Dermis microvascular lymphatic vessel endothelial cell (primary cell): Measurements from ENCODE around the gene CD300LG. TPM values are rescaled to one million over a fixed set of nuclear protein-coding genes. Genes with fewer than 3 reads are reported as not detected.
"Not testable (repeated sequence)": the region's sequence is repeated elsewhere in the genome, so short reads cannot be mapped to it uniquely, and the experiment has no call there.

ENCODE experiments used
- DNase-seq, 2 donors: peaks; one replicate each; pipeline versions ENCODE4 v3.0.0 to v3.0.0-alpha.2; 2010; ENCODE audit warnings: low read depth in 2 of 2
- total RNA-seq: library from RNA; depleted of rRNA; stranded (reverse); fragments of >200 nt; gene quantifications from 2 replicates; pipeline ENCODE4 v1.2.1, GENCODE V29; 2014

The CD300LG gene
- total RNA-seq, 1 donor from 2014 or later: not detected

GRCh38 chr17:43877451-43878155 is 30.6 kb downstream of the CD300LG start:
- no peak for DNase-seq

GRCh38 chr17:43878260-43879175 is 31.5 kb downstream of the CD300LG start:
- DNase-seq: peak in 1 of 2 donors; percentile 57

DNA sequence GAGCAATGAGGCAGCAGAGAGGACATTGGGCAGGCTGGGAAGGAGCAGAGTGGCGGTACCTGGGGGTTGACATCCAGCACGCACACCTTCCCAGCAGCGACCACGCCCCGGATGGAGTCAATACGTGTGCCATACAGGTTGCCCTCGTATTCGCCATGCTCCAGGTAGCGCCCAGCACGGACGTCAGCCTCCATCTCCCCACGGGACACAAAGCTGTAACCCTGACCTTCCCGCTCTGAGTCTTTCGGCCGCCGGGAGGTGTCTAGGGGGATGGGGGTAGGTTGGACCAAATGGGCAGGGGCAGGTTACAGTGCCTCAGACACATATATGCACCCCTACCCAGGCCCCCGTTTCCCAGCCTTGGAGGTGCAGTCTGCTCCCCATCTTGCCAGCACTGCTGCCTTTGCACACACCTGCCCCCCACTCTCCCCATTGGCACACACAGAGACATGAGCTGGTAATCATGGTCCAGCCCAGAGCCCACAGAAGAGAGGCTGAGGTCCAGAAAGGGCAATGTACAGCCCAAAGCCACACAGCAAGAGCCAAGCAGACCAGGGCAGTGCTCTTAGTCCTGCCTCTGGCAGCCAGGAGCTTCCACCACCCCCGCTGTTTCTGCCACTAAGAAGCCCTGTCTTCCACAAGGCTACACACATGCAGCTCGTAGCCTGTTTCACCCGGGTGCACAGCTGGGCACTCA is 32.9 kb downstream of the CD300LG start:
- no peak for DNase-seq

GRCh38 chr17:43880420-43880991 is 33.5 kb downstream of the CD300LG start:
- peak; percentile 14 to 39 for DNase-seq

DNA sequence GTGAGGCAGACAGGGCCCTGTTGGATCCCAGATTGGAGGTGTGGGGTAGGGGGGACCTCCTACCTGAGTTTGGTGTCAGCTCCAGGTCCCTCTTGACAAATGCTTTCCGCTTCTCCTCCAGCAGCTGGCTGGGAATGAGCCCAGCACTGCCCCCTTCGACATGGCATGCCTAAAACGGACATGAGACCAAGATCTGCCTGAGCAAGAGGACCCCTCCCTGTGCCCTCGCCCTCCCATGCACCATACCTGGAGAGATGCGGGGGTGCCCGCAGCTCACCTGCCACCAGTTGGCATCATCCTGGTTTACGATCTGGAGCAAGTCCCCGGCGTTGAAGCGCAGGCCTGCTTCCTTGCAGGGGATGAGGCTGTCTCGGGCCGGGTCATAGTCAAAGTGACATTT is 34.2 kb downstream of the CD300LG start:
- no peak for DNase-seq

- no peak for DNase-seq
Measured at GRCh38 chr17:43881758-43882505, 35.0 kb downstream of the CD300LG start.

- DNase-seq: no peak
Measured at GRCh38 chr17:43882761-43883415, 35.9 kb downstream of the CD300LG start.

DNA sequence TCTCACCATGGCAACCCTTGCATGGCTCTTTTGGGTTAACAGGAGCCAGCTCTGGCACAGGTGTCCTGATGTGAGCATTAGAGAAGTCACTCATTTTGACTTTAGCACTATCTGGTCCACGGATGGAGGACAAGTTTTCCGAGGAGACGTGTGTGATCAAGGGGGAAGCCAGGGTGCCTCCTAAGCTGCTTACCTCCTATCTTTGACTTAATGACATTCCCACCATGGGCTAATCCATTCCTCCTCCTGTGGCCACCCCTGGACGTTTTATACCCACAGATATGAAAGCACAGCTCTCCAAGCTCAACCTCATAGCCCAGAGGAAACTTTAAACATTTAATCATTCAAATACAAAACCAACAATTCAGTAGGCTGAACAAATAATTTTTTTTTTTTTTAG is 41.6 kb downstream of the CD300LG start:
- no peak for DNase-seq

DNA sequence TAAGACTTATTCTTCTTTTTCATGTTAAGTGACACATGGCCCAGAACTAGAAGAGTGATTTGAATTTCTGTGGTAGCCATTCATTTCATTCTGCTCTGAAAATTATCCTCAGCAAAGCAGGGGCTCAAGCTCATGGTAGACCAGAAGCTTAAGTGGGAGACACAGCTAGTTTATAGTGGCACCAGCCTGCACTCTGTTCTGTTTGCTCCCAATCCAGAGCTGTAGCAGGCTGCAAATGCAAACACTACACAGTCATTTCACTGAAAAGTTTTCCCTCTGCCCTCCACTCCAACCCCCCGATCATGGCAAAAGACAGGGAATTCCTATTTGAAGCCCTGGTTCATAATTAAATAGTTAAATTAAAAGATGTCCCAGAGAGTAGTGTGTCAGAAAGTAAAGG is 43.3 kb downstream of the CD300LG start:
- no peak for DNase-seq

DNA sequence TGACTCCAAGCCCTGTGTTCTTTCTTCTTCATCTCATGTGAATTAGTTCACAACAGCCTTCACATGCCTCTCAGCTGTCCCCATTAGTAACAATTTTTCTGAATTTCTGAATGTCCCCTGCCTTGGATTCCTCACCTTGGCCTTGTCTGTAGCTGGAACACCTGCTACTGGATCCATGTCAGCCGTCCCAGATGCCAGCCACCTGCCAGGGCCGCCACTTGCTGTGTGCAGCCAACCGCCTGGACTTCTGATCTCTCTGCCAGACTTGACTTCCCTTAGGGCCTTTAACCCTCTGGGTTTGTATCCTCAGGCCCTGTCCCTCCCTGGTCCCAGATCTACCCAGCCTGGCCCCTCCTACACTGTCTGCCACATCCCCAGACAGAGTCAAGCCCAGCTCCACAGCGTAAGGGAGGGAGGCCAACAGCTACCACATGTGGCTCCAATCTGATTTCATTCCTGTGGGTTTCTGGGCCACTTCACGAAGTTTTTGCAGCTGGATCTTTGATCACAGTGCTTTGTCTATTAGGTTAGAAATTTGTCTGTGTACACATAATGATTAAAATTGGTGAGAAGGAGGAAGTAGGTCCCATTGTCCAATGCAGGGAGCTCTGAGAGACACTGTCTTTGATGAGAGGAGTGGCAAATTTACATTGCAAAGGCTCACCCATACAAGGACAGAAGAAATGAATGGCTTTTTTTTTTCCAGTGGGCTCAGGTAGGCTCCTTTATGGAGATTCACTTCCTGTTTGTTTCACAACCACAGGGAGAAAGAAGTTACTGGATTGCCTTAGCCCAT is 45.1 kb downstream of the CD300LG start:
- DNase-seq: no peak

- no peak for DNase-seq
Measured at GRCh38 chr17:43892647-43892952, 45.6 kb downstream of the CD300LG start.

GRCh38 chr17:43894494-43894893 is 47.5 kb downstream of the CD300LG start:
- not testable (repeated sequence) for DNase-seq

DNA sequence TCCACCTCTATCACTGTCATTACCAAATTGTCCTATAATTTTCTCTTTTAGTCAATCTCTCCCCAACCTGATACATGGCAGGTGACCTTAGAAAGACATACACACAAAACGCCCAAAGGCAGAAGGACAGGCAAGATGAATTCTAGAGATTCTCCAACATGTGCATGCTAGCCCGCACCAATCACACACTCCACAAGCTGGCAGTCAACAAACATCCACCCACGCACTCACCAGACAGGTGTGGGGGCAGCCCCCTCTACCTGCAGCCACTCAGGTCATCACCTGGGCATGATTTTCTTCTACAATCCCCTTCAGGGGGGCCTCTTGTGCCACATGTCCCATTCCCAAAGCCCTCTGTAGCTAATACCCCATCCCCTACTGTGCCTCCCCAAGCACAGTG is 50.9 kb downstream of the CD300LG start:
- no peak for DNase-seq

DNA sequence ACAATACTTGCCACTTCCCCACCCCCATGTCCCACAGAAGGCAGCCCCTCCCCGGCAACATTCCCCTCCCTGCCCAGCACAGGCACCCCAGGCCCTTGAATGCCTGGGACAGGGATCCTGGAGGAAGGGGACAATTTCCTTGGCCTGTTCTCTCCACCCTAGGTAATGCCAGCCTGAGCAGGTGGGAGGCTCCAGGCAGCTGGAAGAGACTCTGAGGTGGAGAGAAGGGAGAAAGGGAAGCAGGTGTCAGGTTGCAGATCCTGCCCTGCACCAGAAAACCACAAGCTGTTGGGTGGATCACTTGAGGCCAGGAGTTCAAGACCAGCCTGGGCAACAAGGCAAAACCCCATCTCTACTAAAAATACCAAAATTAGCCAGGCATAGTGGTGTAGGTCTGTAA is 51.5 kb downstream of the CD300LG start:
- no peak for DNase-seq

DNA sequence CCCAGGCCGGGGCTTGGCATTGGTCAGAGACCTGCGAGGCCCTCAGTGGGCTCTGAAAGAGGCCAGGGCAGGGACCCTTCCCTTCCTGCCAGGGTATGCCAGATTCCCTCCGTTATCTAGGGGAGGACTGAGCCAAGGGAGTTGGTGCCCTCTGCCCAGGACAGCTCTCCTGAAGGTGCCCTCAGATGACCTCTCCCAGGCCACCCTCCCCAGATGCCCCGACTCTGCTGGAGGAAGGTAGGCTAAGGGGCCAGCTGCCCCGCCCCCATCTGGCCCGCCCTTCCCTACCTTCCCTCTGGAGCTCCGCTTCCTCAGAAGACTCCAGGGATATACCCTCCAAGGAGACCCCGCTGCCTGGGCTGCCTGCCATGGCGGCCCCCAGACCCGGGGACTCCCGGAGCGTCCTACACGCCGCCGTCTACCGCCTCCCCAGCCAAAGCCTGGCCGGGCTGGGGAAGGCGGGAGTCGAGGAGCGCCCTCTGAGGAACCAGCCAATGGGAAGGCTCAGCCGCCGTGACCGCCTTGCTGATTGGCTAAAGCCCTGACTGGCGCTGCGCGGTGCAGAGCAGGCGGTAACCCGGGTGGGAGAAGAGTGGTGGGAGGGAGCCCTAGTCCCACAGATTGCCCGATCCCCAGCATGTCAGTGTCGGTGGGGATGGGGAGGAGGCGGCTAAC is 53.3 kb downstream of the CD300LG start:
- peak; percentile 58 to 84 for DNase-seq

DNA sequence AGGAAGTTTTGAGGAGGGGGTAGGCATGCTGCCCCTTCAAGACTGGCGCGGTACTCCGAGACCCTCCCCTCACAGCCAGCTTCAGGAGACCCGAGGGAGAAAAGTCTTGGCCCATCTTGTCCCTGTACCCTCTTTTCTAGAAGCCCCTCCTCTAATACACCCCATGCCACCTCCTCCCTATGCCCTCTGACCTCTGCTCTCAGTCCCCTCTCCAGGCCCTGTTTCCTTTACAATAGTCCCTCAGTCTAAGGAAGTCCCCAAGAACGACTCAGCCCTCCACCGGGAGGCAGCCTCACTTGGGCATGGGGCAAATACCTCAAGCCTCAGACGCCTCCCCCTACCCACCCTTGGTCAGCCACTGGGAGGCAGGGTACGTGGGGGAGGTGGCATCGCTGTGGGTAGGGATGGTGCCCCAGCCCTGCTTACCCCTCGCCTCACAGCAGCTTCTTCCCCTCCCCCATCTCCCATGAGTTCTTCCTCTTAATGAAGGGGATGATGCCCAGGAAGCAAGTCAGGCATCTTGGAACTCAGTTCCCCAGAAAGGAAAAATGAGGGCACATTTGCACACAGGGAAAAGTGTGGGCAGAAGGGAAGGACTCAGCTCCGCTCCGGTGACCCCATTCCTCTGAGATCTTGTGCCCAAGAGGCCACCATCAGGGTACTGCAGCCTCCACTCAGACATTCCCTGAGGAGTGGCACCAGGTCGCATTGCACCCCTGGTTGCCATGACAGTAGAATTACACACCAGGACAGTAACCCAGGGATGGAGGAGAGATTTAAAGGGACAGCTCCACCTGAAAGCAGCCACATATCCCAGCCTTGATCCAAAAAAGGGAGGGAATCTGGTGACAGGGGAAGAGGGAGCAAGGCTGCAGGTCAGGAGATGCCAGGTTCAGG is 54.1 kb downstream of the CD300LG start:
- DNase-seq: no peak

DNA sequence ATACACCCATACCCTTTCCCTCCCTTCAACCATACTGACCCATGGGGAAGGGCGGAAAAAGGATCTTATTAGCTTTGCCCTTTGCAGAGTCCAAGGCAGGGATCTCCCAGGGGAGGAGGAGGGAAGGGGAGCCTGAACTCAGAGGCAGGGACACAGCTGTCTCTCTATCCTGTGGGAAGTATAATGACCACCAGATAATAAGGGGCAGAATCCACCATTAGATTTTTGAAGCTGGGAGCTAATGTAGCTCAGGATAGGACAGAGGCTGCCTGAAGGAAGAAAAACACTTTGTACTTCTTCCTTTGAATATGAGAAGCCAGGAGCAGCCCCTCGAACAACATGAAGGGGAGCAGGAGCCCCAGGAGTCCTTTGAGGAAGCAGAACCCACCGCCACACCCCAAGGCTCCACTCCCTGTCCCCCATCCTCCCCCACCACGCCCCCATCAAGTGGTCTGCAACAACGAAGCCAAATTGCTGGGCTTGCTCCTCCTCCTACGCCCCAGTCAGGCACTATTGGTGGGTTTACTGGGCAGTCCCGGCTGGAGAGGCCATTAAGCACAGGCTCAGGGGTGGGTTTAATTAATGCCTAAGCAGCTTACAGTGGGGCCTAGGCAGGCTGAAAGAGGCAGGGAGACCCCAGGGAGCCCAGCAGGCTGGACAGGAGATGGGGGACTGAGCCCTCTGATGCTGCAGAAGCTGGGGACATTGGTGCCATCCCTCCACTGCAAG is 55.0 kb downstream of the CD300LG start:
- DNase-seq: no peak
